ENCODE results near the gene CCNL2.

GRCh38 chr1:1424707-1425106 is 25.6 kb upstream of the CCNL2 start:
- TF ChIP-seq POLR2A (IDR thresholded peaks at IDR 0.05; ENCODE audit: low read length) (no peak), GATA1 (IDR thresholded peaks at IDR 0.05; ENCODE audit: low read depth, low read length) (no peak)
